ENCODE measurements around the gene FGF9.

The FGF9 gene

GRCh38 chr13:21707586-21707985 lies 36.7 kb downstream of the FGF9 start:
- DNase-seq (ENCODE audit: low read depth) = no peak
- H3K4me3 ChIP-seq (ENCODE audit: low read length) = no peak overlapping the region
- TF ChIP-seq CTCF (conservative IDR thresholded peaks at IDR 0.05; ENCODE audit: low read depth, low read length) = no peak

GRCh38 chr13:21709697-21710096 lies 38.8 kb downstream of the FGF9 start:
- H3K4me3 ChIP-seq (ENCODE audit: low read length) = no peak overlapping the region
- no peak for TF ChIP-seq CTCF (conservative IDR thresholded peaks at IDR 0.05; ENCODE audit: low read depth, low read length)
- no peak for DNase-seq (ENCODE audit: low read depth)

- H3K4me3 ChIP-seq (ENCODE audit: low read length) = no peak overlapping the region
- DNase-seq (ENCODE audit: low read depth) = no peak
- no peak for TF ChIP-seq CTCF (conservative IDR thresholded peaks at IDR 0.05; ENCODE audit: low read depth, low read length)
These were observed 39.3 kb downstream of the FGF9 start for GRCh38 chr13:21710163-21710562.

- H3K4me3 ChIP-seq (ENCODE audit: low read length) = no peak overlapping the region
- no peak for TF ChIP-seq CTCF (conservative IDR thresholded peaks at IDR 0.05; ENCODE audit: low read depth, low read length)
- no peak for DNase-seq (ENCODE audit: low read depth)
These were observed 46.9 kb downstream of the FGF9 start for GRCh38 chr13:21717817-21718216.

- no peak for TF ChIP-seq CTCF (conservative IDR thresholded peaks at IDR 0.05; ENCODE audit: low read depth, low read length)
These were observed 48.6 kb downstream of the FGF9 start for GRCh38 chr13:21719463-21719862.

GRCh38 chr13:21723807-21724505 lies 53.1 kb downstream of the FGF9 start:
- H3K4me3 ChIP-seq (ENCODE audit: low read length) = no peak overlapping the region
- no peak for TF ChIP-seq CTCF (conservative IDR thresholded peaks at IDR 0.05; ENCODE audit: low read depth, low read length)
- DNase-seq (ENCODE audit: low read depth) = no peak

More at GRCh38 chr13:21719463-21719862, 48.6 kb downstream of the FGF9 start:
- no peak for DNase-seq (ENCODE audit: low read depth)
- no peak overlapping the region for H3K4me3 ChIP-seq (ENCODE audit: low read length)

GRCh38 chr13:21730186-21730880 lies 59.5 kb downstream of the FGF9 start:
- DNase-seq (ENCODE audit: low read depth) = no peak
- TF ChIP-seq CTCF (conservative IDR thresholded peaks at IDR 0.05; ENCODE audit: low read depth, low read length) = no peak
- H3K4me3 ChIP-seq (ENCODE audit: low read length) = no peak overlapping the region
